WERI-Rb-1 (cell line): ENCODE data around the gene C1orf52.

Experiments used
- DNase-seq: peaks from one replicate; pipeline ENCODE4 v3.0.0-alpha.2; 2020
- H3K27ac ChIP-seq: fragments of 250-450 bp; sonication (Bioruptor Pico); 2 replicates; pipeline ENCODE4 v1.5.1; 2020; ENCODE audit warnings: mild to moderate bottlenecking, moderate library complexity
- H3K27me3 ChIP-seq: fragments of 250-450 bp; sonication (Bioruptor Pico); 2 replicates; pipeline ENCODE4 v1.5.1; 2021; ENCODE audit warnings: mild to moderate bottlenecking, low read depth, moderate library complexity; ENCODE audit not compliant: insufficient read depth, severe bottlenecking
- H3K36me3 ChIP-seq: fragments of 250-450 bp; sonication (Bioruptor Pico); 2 replicates; pipeline ENCODE4 v1.5.1; 2020; ENCODE audit warnings: mild to moderate bottlenecking, moderate library complexity
- H3K4me3 ChIP-seq: 2 replicates; pipeline ENCODE4 v1.5.1; 2011; ENCODE audit warnings: low read depth, mild to moderate bottlenecking, control low read depth, low read length
- H3K9me3 ChIP-seq: fragments of 250-450 bp; sonication (Bioruptor Pico); 2 replicates; pipeline ENCODE4 v1.5.1; 2021; ENCODE audit warnings: mild to moderate bottlenecking, moderate library complexity; ENCODE audit not compliant: severe bottlenecking
- TF ChIP-seq, protein P1 (sequence below): IDR thresholded peaks from 2 replicates; pipeline ENCODE4 v1.5.1; 2011; ENCODE audit warnings: low read depth, mild to moderate bottlenecking, control low read depth, inconsistent platforms, low read length

The C1orf52 gene

GRCh38 chr1:85219853-85220610 lies 39.4 kb downstream of the C1orf52 start:
- Histone ChIP-seq H3K27me3 (no peaks in the 10 kb centered on the region), H3K9me3 (no peaks in the 10 kb centered on the region), H3K36me3 (no peaks in the 10 kb centered on the region), H3K4me3 (no peak overlapping the region), H3K27ac (no peak overlapping the region)
- TF ChIP-seq, protein P1, sequence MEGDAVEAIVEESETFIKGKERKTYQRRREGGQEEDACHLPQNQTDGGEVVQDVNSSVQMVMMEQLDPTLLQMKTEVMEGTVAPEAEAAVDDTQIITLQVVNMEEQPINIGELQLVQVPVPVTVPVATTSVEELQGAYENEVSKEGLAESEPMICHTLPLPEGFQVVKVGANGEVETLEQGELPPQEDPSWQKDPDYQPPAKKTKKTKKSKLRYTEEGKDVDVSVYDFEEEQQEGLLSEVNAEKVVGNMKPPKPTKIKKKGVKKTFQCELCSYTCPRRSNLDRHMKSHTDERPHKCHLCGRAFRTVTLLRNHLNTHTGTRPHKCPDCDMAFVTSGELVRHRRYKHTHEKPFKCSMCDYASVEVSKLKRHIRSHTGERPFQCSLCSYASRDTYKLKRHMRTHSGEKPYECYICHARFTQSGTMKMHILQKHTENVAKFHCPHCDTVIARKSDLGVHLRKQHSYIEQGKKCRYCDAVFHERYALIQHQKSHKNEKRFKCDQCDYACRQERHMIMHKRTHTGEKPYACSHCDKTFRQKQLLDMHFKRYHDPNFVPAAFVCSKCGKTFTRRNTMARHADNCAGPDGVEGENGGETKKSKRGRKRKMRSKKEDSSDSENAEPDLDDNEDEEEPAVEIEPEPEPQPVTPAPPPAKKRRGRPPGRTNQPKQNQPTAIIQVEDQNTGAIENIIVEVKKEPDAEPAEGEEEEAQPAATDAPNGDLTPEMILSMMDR, result no peak
- no peak for DNase-seq

- no peak for DNase-seq
- H3K9me3 ChIP-seq, result no peaks in the 10 kb centered on the region
- no peak overlapping the region for H3K27ac ChIP-seq
- no peaks in the 10 kb centered on the region for H3K36me3 ChIP-seq
- TF ChIP-seq, protein P1, result no peak
- H3K4me3 ChIP-seq, result no peak overlapping the region
- no peaks in the 10 kb centered on the region for H3K27me3 ChIP-seq
Observed at GRCh38 chr1:85216697-85217096, 42.8 kb downstream of the C1orf52 start.

DNA sequence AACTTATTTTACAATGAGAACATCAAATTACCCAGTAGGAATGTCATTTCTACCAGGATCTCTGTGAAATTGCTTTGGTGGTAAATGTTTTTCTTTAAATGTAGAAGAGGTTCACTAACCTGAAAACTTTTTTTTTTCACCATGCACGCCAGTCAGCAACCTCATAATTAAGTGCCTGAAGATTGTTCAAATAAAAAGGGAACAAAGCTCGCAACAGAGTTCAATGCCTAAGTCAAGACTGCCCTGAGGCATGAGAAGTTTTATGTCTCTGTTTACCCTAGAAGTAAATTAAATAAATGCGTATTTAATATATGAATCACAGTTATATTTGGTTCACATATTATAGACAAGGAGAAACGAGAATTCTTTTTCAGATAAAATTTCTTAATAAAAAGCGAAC lies 44.8 kb downstream of the C1orf52 start:
- TF ChIP-seq, protein P1, result no peak
- DNase-seq, result no peak
- H3K36me3 ChIP-seq, result no peaks in the 10 kb centered on the region
- no peak overlapping the region for H3K4me3 ChIP-seq
- H3K9me3 ChIP-seq, result no peaks in the 10 kb centered on the region
- H3K27me3 ChIP-seq, result no peaks in the 10 kb centered on the region
- H3K27ac ChIP-seq, result no peak overlapping the region

- Histone ChIP-seq H3K36me3 (no peaks in the 10 kb centered on the region), H3K9me3 (no peaks in the 10 kb centered on the region), H3K27me3 (no peaks in the 10 kb centered on the region), H3K4me3 (no peak overlapping the region), H3K27ac (no peak overlapping the region)
- no peak for DNase-seq
- TF ChIP-seq, protein P1, result no peak
Observed at GRCh38 chr1:85208488-85208887, 51.0 kb downstream of the C1orf52 start.

DNA sequence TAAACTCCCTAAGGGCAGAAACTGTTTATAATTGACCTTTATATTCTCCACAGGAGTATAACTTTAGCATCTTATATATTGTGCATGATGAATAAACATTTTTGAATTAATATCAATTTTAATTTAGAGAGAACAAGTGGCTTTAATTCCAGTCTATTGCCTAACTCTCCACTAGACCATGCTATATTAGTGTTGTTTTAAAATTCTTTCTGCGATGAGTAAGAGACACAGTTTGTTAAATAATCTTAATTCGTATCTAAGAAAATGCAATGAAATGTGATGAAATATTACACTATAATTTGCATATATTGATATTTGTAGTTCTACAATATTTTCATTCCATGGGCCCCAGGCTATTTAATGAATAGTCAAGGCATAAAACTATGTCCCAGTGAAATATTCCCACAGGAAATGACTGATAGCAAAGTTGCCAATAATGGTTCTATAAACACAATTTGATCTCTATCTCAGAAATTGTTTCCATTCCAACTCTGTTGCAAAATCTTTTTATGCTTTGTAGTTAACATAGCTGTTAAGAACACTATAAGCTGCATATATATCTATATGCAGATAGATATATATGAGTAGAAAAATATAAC lies 55.8 kb downstream of the C1orf52 start:
- no peak for DNase-seq
- TF ChIP-seq, protein P1, result no peak
- Histone ChIP-seq H3K36me3 (no peaks in the 10 kb centered on the region), H3K27ac (no peak overlapping the region), H3K9me3 (no peaks in the 10 kb centered on the region), H3K27me3 (no peaks in the 10 kb centered on the region), H3K4me3 (no peak overlapping the region)
